Fibroblast of mammary gland (primary cell): ENCODE results near the gene CTTN.

ENCODE experiments used
- DNase-seq: peaks from one replicate; pipeline ENCODE4 v3.0.0-alpha.2; 2010; ENCODE audit warnings: low read depth
- H3K4me3 ChIP-seq: 2 replicates; pipeline ENCODE4 v1.5.1; 2011; ENCODE audit warnings: low read depth, mild to moderate bottlenecking, low read length, moderate library complexity; ENCODE audit not compliant: control insufficient read depth
- TF ChIP-seq, protein P1 (sequence below): conservative IDR thresholded peaks from 2 replicates; pipeline ENCODE4 v1.5.1; 2011; ENCODE audit warnings: low read depth, low read length, inconsistent platforms; ENCODE audit not compliant: control insufficient read depth, insufficient read depth

Gene CTTN

DNA sequence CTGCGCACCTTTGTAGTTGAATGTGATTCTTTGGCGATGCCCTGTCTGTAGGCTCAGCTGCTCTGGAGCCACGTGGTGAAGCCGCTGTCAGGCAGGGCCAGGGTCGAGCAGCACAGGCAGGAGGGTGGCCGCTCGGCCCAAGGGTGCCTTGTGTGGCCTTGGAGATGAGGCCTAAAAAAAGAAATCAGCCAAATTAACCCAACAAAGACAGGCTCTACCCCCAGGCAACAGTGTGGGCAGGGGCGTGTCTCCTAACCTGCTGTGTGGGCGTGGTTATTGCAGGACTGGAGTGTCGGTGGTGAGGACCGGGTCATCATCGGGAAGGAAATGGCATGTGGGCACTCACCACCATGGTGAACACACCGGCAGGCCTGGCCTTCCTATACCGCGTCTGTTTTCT is 34.3 kb downstream of the CTTN start:
- H3K4me3 ChIP-seq: no peak overlapping the region
- TF ChIP-seq, protein P1, sequence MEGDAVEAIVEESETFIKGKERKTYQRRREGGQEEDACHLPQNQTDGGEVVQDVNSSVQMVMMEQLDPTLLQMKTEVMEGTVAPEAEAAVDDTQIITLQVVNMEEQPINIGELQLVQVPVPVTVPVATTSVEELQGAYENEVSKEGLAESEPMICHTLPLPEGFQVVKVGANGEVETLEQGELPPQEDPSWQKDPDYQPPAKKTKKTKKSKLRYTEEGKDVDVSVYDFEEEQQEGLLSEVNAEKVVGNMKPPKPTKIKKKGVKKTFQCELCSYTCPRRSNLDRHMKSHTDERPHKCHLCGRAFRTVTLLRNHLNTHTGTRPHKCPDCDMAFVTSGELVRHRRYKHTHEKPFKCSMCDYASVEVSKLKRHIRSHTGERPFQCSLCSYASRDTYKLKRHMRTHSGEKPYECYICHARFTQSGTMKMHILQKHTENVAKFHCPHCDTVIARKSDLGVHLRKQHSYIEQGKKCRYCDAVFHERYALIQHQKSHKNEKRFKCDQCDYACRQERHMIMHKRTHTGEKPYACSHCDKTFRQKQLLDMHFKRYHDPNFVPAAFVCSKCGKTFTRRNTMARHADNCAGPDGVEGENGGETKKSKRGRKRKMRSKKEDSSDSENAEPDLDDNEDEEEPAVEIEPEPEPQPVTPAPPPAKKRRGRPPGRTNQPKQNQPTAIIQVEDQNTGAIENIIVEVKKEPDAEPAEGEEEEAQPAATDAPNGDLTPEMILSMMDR: no peak
- DNase-seq: no peak

DNA sequence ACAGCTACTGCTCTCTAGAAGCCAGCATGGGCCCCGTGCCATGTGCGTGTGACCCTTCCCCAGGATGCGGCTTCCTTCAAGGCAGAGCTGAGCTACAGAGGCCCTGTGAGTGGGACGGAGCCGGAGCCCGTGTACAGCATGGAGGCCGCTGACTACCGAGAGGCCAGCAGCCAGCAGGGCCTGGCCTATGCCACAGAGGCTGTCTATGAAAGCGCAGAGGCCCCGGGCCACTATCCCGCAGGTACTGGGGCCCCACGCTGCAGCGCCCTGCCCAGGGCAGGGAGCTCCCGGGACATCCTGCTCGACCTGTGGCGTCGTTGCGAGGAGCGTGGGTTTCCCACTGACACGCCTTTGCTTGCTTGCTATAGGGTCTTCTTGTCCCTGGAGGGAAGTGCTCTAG is 34.7 kb downstream of the CTTN start:
- no peak overlapping the region for H3K4me3 ChIP-seq
- TF ChIP-seq, protein P1: no peak
- DNase-seq: no peak

DNA sequence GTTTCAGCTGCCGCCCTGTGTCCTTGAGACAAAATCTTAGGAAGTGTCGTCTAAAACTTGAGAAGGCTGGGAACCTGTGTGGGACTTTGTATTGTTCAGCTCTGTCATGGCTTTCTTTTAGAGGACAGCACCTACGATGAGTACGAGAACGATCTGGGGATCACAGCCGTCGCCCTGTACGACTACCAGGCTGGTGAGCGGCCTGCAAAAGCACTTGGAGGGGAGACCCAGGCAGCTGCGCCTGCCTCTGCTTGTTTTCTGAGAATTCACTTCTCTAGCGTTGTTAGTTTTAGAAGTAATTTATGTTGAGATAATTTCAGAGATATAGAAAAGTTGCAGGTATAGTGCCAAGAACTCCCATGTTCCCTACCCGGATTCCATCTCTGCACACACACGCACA is 35.2 kb downstream of the CTTN start:
- TF ChIP-seq, protein P1: no peak
- DNase-seq: no peak
- no peak overlapping the region for H3K4me3 ChIP-seq

DNA sequence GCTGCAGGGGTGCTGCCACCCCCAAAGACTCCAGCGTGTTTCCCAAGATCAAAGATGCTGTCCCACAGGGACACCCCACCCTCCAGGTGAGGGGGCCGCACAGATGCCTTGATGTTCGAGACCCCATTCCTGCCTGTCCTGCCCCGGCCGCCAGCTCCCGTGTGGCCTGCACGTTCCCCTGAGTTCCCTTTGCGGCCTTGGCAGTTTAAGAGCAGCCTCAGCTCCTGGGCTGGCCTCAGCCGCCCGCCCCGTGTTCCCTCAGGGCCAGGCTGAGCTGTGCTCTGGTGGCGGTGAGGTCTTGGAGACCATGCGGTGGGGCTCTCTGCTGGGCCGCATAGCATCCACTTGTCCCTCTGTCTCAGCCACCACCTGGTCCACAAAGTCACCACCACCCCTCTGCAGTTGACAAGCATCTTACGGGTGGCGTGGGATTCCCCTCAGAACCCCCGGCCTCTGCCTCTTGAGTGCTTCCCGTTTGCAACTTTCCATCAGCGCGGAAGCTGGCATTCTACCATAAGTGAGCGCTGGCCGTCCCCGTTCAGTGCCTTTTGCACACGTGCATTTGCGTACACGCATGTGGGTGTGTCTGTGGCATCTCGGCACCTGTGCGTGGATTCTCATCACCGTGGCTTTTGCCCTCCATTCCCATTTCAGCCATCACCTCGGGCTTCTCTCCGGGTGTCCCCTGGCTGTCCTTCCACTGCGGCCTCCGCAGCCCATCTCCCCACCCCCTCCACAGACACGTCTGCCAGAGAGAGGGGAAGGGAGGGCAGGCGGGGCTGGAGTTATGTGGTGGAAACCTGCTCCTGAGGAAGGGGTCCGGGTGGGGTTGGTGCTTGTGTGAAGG is 35.9 kb downstream of the CTTN start:
- TF ChIP-seq, protein P1: no peak
- no peak overlapping the region for H3K4me3 ChIP-seq
- DNase-seq: no peak

DNA sequence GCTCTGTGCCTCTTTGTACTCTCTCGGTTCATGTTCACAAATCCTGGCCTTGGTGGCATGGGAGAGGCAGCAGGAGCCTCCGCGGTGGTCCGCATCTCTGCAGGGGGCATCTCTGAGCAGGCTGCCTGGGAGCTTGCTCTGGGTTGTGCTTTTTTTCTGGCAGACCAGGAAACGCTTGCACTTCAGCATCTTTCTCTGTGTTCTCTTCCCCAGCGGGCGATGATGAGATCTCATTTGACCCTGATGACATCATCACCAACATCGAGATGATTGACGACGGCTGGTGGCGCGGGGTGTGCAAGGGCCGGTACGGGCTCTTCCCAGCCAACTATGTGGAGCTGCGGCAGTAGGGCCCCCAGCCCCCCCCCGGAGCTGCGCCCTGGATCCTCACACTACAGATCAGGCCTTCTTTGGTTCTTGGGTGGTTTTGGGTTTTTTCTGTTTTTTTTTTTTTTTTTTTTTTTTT is 36.5 kb downstream of the CTTN start:
- TF ChIP-seq, protein P1: no peak
- no peak overlapping the region for H3K4me3 ChIP-seq
- DNase-seq: no peak

DNA sequence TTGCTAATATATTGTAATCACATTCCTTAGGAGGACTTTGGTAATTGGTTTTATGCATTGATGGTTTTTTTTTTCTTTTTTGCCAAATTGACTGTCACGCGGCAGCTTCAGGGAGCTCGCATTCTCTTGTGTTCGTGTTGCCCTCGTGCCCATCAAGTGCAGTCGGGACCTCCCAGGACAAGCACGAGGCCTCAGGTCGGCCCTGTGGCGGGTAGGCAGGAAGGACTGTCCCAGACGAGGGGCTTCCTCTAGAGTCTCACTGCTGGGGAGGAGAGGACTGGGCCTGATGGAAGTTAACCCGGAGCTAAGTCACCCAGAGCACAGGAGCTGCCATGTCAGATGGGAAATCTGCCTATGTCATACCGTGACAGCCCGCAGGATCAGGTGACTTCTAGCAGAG is 37.0 kb downstream of the CTTN start:
- TF ChIP-seq, protein P1: no peak
- H3K4me3 ChIP-seq: no peak overlapping the region
- DNase-seq: no peak
